22Rv1 (cell line): ENCODE results near the gene IKZF5.

Experiments
- ZFX ChIP-seq: fragments of 450-650 bp; IDR thresholded peaks from 2 replicates; pipeline ENCODE4 v1.6.1; 2017; ENCODE audit warnings: antibody characterized with exemption, borderline replicate concordance
- TF ChIP-seq, protein P1 (sequence below): fragments of 450-650 bp; IDR thresholded peaks from 2 replicates; pipeline ENCODE4 v1.5.1; 2017; ENCODE audit warnings: mild to moderate bottlenecking

DNA sequence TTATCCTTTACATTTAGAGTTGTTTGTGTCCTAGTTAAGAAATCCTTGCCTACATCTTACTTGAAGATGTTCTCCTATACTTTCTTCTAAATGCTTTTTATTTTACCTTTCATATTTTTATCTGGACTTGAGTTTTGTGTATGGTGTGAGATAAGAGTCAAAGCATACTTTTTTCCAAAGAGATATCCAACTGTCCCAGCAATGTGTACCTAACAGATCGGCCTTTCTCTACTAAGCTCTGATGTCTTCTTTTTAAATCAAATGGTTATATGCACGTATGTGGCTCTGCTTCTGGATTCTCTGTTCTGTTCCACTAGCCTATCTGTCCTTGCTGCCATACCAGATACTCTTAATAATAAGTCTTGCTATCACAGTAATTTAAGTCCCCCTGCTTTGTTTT, 7.2 kb downstream of the IKZF5 start:
- TF ChIP-seq, protein P1, sequence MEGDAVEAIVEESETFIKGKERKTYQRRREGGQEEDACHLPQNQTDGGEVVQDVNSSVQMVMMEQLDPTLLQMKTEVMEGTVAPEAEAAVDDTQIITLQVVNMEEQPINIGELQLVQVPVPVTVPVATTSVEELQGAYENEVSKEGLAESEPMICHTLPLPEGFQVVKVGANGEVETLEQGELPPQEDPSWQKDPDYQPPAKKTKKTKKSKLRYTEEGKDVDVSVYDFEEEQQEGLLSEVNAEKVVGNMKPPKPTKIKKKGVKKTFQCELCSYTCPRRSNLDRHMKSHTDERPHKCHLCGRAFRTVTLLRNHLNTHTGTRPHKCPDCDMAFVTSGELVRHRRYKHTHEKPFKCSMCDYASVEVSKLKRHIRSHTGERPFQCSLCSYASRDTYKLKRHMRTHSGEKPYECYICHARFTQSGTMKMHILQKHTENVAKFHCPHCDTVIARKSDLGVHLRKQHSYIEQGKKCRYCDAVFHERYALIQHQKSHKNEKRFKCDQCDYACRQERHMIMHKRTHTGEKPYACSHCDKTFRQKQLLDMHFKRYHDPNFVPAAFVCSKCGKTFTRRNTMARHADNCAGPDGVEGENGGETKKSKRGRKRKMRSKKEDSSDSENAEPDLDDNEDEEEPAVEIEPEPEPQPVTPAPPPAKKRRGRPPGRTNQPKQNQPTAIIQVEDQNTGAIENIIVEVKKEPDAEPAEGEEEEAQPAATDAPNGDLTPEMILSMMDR = no peak
- TF ChIP-seq ZFX = no peak
